ENCODE data around the gene SLC25A47. TPM values are rescaled to one million over a fixed set of nuclear protein-coding genes. Genes with fewer than 3 reads are reported as not detected.
"Not testable (repeated sequence)": the region's sequence is repeated elsewhere in the genome, so short reads cannot be mapped to it uniquely, and the experiment has no call there.

The SLC25A47 gene
- total and polyA plus RNA-seq, 3 donors from 2014 or later = 0.37 to 0.87 (median 0.78) TPM

DNA sequence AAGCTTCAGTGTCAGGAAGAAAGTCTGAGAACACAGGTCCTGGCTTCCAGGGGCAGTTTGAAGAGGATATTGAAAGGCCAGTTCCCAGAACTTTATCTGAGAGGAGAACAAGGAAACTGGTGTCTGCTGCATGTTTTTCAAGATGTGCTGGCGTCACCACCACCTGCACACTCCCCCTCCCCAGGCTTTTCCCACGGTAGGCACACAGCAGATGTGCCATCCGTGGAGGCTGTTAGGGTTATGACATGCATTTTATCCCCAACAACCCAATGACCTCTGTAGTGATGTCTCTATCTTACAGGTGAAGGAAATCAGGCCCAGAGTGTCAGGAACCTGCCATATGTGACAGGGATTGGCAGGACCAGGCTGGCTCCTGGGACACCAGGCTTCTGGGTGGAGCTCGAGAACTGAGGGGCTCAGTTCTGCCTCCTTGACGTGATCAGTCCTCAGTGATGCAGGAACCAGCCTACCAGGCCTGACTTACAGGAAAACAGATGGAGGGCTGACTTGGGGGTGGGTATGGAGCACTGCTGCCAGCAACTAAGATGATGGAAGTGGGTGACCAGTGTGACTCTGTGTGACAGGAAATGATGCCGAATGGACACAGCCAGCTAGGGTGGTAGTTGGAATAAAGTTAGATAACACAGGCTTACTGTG, 16.8 kb downstream of the SLC25A47 start:
- Histone ChIP-seq H3K9me3 (no peaks in the 10 kb centered on the region), H3K27ac (no peak overlapping the region), H3K4me3 (no peak overlapping the region), H3K36me3 (ENCODE audit: low read depth, missing control alignments) (no peaks in the 10 kb centered on the region), H3K4me1 (no peaks in the 10 kb centered on the region), H3K27me3 (no peaks in the 10 kb centered on the region)
- intact Hi-C loops (cut with DNase I; ENCODE audit: low total_unique reads) = no loop called here
- TF ChIP-seq, protein P1, sequence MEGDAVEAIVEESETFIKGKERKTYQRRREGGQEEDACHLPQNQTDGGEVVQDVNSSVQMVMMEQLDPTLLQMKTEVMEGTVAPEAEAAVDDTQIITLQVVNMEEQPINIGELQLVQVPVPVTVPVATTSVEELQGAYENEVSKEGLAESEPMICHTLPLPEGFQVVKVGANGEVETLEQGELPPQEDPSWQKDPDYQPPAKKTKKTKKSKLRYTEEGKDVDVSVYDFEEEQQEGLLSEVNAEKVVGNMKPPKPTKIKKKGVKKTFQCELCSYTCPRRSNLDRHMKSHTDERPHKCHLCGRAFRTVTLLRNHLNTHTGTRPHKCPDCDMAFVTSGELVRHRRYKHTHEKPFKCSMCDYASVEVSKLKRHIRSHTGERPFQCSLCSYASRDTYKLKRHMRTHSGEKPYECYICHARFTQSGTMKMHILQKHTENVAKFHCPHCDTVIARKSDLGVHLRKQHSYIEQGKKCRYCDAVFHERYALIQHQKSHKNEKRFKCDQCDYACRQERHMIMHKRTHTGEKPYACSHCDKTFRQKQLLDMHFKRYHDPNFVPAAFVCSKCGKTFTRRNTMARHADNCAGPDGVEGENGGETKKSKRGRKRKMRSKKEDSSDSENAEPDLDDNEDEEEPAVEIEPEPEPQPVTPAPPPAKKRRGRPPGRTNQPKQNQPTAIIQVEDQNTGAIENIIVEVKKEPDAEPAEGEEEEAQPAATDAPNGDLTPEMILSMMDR (IDR thresholded peaks at IDR 0.05) = no peak
- TF ChIP-seq POLR2A (IDR thresholded peaks at IDR 0.05) = no peak
- DNase-seq = peak; percentile 4
- 75 to 83% methylated on average over 6 of the region's 6 CpGs for WGBS, 2 donors

DNA sequence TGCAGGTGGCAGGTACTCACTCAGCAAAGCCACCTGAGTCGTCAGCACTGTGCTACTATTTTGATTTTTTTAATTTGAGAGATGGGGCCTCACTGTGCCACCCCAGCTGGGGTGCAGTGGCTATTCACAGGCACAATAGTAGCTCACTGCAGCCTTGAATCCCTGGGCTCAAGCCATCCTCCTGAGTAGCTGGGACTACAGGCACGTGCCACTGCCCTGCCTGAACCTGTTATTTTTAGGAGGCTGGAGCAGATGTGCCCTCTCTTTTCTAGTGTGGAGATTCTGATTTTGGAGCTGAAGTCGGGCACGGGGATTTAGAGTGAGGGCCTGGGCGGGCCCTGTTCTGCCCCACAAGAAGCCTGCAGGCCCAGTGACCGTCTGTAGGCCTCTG, 17.3 kb downstream of the SLC25A47 start:
- Histone ChIP-seq H3K4me1 (no peaks in the 10 kb centered on the region), H3K9me3 (no peaks in the 10 kb centered on the region), H3K4me3 (no peak overlapping the region), H3K27ac (no peak overlapping the region), H3K36me3 (ENCODE audit: low read depth, missing control alignments) (no peaks in the 10 kb centered on the region), H3K27me3 (no peaks in the 10 kb centered on the region)
- DNase-seq = peak; percentile 7
- WGBS, 2 donors = 73 to 79% methylated on average over 6 of the region's 6 CpGs
- TF ChIP-seq POLR2A (IDR thresholded peaks at IDR 0.05) = no peak
- TF ChIP-seq, protein P1 (IDR thresholded peaks at IDR 0.05) = no peak
- intact Hi-C loops (cut with DNase I; ENCODE audit: low total_unique reads) = no loop called here

DNA sequence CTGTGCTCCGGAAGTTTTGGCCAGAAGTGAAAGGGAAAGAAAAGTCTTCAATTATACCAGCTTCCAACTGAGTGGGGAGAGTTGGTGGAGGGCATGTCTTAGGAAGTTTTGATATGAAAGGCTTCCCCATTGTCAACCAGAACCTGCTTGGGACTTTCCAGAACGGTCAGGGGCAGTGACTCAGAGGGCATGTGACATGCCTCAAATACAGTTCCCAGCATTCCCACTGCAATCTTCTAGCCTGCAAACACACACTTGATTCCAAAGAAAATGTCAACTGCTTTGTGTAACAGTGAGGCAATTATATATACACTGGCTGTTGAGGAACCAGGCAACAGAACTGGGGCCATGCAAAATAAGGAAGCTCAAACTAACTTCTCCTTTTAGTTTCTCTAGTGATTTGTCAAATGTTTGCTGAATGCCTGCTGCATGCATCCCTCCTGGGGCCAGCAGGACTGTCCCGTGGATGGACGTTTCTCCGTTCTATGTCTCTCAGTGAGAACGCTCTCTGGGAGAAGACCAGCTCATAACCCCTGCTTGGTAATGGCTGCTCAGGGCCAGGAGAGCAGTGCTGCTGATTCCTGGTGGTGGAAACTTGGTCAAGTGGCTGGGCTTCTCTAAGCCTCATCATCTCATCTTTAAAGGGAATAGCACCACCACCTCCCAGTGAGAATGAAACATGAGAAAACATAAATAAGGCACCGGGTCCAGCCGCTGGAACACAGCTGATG, 18.3 kb downstream of the SLC25A47 start:
- Histone ChIP-seq H3K4me1 (no peaks in the 10 kb centered on the region), H3K9me3 (no peaks in the 10 kb centered on the region), H3K36me3 (ENCODE audit: low read depth, missing control alignments) (no peaks in the 10 kb centered on the region), H3K27me3 (no peaks in the 10 kb centered on the region), H3K4me3 (no peak overlapping the region), H3K27ac (peak overlapping the region in 1 of 2 donors; percentile 70)
- TF ChIP-seq POLR2A (IDR thresholded peaks at IDR 0.05) = no peak
- TF ChIP-seq, protein P1 (IDR thresholded peaks at IDR 0.05) = no peak
- peak; percentile 28 for DNase-seq
- intact Hi-C loops (cut with DNase I; ENCODE audit: low total_unique reads) = no loop called here
- WGBS, 2 donors = 79 to 81% methylated on average over 8 of the region's 8 CpGs

DNA sequence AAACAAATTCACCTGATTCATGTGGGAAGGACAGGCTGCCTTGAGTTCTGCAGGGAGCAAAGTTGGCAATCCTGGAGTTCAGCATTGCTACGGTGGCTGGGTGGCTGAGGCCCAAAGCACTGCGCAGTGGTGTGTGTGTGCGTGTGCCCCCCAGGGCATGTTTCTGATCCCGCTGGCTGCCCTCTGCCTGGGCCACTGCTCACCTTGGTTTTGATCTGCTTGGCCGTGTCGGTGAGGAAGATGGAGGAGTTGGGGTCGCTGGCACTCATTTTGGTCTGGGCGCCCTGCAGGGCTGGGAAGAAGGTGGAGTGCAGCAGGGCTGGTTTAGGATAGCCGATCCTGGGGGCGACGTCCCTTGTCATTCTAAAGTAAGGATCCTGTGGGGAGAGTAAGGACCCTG, 19.1 kb downstream of the SLC25A47 start:
- peak; percentile 11 for DNase-seq
- 87 to 98% methylated on average over 9 to 11 of the region's 11 CpGs for WGBS, 2 donors
- Histone ChIP-seq H3K9me3 (no peaks in the 10 kb centered on the region), H3K36me3 (ENCODE audit: low read depth, missing control alignments) (no peaks in the 10 kb centered on the region), H3K4me3 (no peak overlapping the region), H3K27ac (no peak overlapping the region), H3K4me1 (no peaks in the 10 kb centered on the region), H3K27me3 (no peaks in the 10 kb centered on the region)
- no peak for TF ChIP-seq POLR2A (IDR thresholded peaks at IDR 0.05)
- TF ChIP-seq, protein P1 (IDR thresholded peaks at IDR 0.05) = no peak
- intact Hi-C loops (cut with DNase I; ENCODE audit: low total_unique reads) = no loop called here

DNA sequence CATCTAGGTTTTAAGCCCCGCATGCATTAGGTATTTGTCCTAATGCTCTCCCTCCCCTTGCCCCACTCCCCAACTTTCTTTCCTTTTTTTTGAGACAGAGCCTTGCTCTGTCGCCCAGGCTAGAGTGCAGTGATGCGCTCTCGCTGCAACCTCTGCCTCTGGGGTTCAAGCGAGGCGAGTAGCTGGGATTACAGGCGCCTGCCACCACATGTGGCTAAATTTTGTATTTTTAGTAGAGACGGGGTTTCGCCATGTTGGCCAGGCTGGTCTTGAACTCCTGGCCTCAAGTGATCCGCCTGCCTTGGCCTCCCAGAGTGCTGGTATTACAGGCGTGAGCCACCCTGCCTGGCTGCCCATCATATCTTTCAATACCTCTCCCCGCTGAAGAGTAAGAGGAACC, 19.7 kb downstream of the SLC25A47 start:
- H3K27ac ChIP-seq; H3K4me3 ChIP-seq; H3K27me3 ChIP-seq; H3K36me3 ChIP-seq (ENCODE audit: low read depth, missing control alignments); H3K4me1 ChIP-seq; intact Hi-C loops (cut with DNase I; ENCODE audit: low total_unique reads); H3K9me3 ChIP-seq; DNase-seq: not testable (repeated sequence)
- 96 to 99% methylated on average over 12 of the region's 12 CpGs for WGBS, 2 donors

DNA sequence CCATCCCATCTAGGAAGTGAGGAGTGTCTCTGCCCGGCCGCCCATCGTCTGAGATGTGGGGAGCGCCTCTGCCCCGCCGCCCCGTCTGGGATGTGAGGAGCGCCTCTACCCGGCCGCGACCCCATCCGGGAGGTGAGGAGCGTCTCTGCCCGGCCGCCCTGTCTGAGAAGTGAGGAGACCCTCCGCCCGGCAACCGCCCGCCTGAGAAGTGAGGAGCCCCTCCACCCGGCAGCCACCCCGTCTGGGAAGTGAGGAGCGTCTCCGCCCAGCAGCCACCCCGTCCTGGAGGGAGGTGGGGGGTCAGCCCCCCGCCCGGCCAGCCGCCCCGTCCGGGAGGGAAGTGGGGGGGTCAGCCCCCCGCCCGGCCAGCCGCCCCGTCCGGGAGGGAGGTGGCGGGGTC, 21.5 kb downstream of the SLC25A47 start:
- intact Hi-C loops (cut with DNase I; ENCODE audit: low total_unique reads); H3K36me3 ChIP-seq (ENCODE audit: low read depth, missing control alignments); H3K27me3 ChIP-seq; H3K4me1 ChIP-seq; H3K4me3 ChIP-seq; H3K27ac ChIP-seq; H3K9me3 ChIP-seq; DNase-seq: not testable (repeated sequence)
- 94% methylated on average over 24 of the region's 35 CpGs; no CpG with 5 or more reads in 1 of the 2 donors for WGBS, 2 donors
